Aorta (tissue), 5 donors: Measurements from ENCODE around the gene CCN6. TPM values are rescaled to one million over a fixed set of nuclear protein-coding genes. Genes with fewer than 3 reads are reported as not detected.
A peak's percentile ranks its signal among the peaks of the same experiment; 100 is the strongest.
"Not testable (repeated sequence)": the region's sequence is repeated elsewhere in the genome, so short reads cannot be mapped to it uniquely, and the experiment has no call there.

Source experiments
- ATAC-seq: fragments of 200-7000 bp; cut with Tn5 transposase; one replicate; pipeline ENCODE4 v1.9.1; 2022; ENCODE audit warnings: moderate library complexity; ENCODE audit not compliant: low FRiP score
- DNase-seq, 2 donors: peaks; one replicate each; pipeline ENCODE4 v3.0.0-alpha.2; 2020
- H3K27ac ChIP-seq, 2 donors: one replicate each; pipeline ENCODE4 v1.5.1; 2013; ENCODE audit warnings: low read length in 2 of 2, mild to moderate bottlenecking in 2 of 2, moderate library complexity in 2 of 2, control low read depth in 1 of 2, inconsistent platforms in 1 of 2, low read depth in 1 of 2
- H3K27me3 ChIP-seq, 2 donors: one replicate each; pipeline ENCODE4 v1.6.1; 2013; ENCODE audit warnings: control low read depth in 1 of 2, low read length in 1 of 2, mild to moderate bottlenecking in 1 of 2, moderate library complexity in 1 of 2; ENCODE audit not compliant: insufficient read depth in 2 of 2, control insufficient read depth in 1 of 2
- H3K36me3 ChIP-seq, 2 donors: one replicate each; pipeline ENCODE4 v1.6.1; 2013; ENCODE audit warnings: control low read depth in 1 of 2, low read length in 1 of 2, mild to moderate bottlenecking in 1 of 2; ENCODE audit not compliant: insufficient read depth in 2 of 2, control insufficient read depth in 1 of 2
- H3K4me1 ChIP-seq, 2 donors: one replicate each; pipeline ENCODE4 v1.6.1; 2013; ENCODE audit warnings: low read length in 2 of 2, control low read depth in 1 of 2, mild to moderate bottlenecking in 1 of 2, moderate library complexity in 1 of 2; ENCODE audit not compliant: insufficient read depth in 2 of 2, control insufficient read depth in 1 of 2
- H3K4me3 ChIP-seq, 2 donors: one replicate each; pipeline ENCODE4 v1.5.1; 2013; ENCODE audit warnings: low read length in 2 of 2, control low read depth in 1 of 2, mild to moderate bottlenecking in 1 of 2
- H3K9me3 ChIP-seq: one replicate; pipeline ENCODE4 v1.6.1; 2013; ENCODE audit warnings: mild to moderate bottlenecking, low read length; ENCODE audit not compliant: control insufficient read depth
- WGBS, 2 donors: extraction: QIAGEN DNeasy Blood & Tissue Kit; methylation state at CpG; one replicate each; pipeline ENCODE4 v1.1.7; 2013; 5-methylcytosine and 5-hydroxymethylcytosine counted together
- intact Hi-C, 2 donors: fragments of 100-400 bp; cut with DNase I; formaldehyde crosslinking; loops; one replicate each; pipeline versions ENCODE4 v1.14.2 to v1.15.0; 2022
- polyA plus RNA-seq, 2 donors: library from polyadenylated mRNA; stranded (reverse); fragments of 200-250 nt; gene quantifications; one replicate each; pipeline ENCODE4 v1.2.3, GENCODE V29; 2013
- total RNA-seq, 2 donors: library from RNA; stranded (reverse); fragmentation: NEBNext Ultra II Directional; extraction: Animal tissue kit (Norgen Biotek cat#: 25700); gene quantifications; one replicate each; pipeline ENCODE4 v1.2.1, GENCODE V29; 2021
- donor health status: healthy with polysubstance abuse.
- donor health status: Bipolar disorder and iron deficiency.
- donor health status: DM: no; HTN: no; CAD: no.
- donor health status: DM: no; HTN: no; CAD: no.
- donor health status: DM: yes; HTN: yes; CAD: no.

CCN6 gene
- total and polyA plus RNA-seq, 4 donors: not detected

DNA sequence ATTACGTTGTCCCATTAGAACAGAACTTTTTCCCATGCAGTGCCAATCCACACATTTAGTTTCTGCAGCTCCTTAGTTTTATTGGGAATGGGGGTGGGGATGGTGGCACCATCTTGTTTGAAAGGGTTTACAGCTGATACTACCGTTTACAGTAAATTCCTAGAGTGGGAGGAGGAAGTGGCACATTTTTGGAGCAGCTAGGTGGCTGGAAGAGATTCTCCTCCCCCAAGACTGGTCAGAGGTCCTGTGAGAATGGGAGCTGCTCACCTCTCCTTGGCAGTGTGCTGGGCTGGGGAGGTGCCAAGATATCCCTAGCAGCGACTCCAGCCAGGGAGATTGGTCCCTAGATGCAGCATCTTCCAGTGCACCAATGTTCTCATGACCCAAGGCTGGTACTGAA lies 12.4 kb upstream of the CCN6 start:
- 59 to 67% methylated on average over 3 of the region's 3 CpGs for WGBS, 2 donors
- Histone ChIP-seq H3K9me3 (no peaks in the 10 kb centered on the region), H3K36me3 (no peaks in the 10 kb centered on the region), H3K4me3 (no peak overlapping the region), H3K27me3 (no peaks in the 10 kb centered on the region), H3K4me1 (peaks cover 0 to 3% of the 10 kb centered on the region in 2 donors), H3K27ac (no peak overlapping the region)
- intact Hi-C loops: loop anchor here (5.0 kb wide), 2 partner anchors 44 to 169 kb away; partner anchors contain the start of gene FYN (in 2 of the 2)
- ATAC-seq (no peak), DNase-seq (no peak)

DNA sequence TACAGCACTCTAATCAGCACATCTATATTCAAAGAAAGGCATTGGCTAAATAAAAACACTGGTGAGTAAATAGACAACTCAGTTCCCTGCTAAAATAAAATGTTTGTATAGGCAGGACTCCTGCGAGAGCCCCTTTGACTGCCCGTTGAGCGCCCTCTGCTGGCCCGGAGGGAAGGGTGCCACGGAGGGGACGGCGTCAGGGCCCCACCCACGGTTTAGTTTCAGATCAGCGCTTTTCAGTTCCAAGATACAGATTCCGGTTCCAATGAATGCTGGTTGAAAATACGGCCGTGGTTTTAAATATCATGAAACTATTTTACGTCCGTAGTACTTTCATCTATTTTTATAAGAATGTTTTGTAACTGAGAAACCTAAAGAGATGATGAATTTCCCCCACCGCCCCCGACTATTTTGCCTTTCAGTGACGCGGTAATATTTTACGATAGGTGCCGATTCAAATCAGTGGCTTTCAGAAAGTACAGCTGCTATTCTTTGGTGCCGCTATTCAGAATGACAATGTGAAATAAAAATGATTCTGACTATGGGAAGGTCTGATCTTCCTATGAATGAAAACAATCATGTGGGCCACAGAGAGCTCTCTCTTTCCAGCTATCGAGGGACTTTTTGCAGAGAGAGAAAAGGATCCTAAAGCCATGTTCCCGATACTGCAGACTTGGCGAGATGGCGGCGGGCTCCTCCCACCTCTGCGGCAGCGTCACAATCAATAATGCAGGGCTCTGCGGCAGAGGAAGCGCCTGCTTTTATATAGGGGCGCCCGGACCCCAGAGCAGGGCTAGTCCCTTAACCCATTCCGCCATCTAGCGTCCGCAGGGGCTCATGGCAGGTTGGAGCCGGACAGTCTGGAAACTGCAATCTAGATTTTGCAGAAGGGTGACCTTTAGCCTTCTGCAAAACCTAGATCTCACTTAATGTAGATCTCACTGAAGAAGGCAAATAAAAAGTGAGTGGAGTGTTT lies 10.6 kb upstream of the CCN6 start:
- Histone ChIP-seq H3K4me1 (no peaks in the 10 kb centered on the region), H3K27me3 (no peaks in the 10 kb centered on the region), H3K36me3 (no peaks in the 10 kb centered on the region), H3K27ac (peak overlapping the region; percentile 15 to 26), H3K4me3 (peak overlapping the region; percentile 70 to 96), H3K9me3 (no peaks in the 10 kb centered on the region)
- intact Hi-C loops: loop anchor here (1.0 to 5.0 kb wide), 3 partner anchors 46 to 333 kb away; partner anchors contain the start of gene FYN (in 2 of the 2)
- WGBS, 2 donors: 0 to 1% methylated on average over 36 of the region's 36 CpGs
- ATAC-seq: peak; percentile 97
- DNase-seq: peak; percentile 91 to 97

DNA sequence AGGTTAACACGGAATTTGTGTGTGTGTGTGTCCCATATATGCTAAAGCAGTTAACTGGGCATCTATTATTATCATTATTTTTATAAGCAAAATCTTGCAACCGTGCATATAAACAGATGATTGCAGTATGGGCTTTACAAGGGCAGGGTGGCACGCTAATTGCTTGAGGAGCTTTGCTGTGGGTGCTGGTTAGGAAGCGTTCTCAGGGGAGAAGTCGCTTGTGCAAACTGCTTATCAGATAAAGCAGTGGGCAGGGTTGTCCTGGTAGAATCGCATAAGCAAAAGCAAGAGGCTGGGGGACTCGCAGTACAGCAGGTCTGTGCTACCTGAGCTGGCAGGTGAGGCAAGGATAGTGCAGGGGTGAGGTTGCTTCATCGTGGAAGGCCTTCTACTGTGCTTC lies 9.7 kb upstream of the CCN6 start:
- Histone ChIP-seq H3K36me3 (no peaks in the 10 kb centered on the region), H3K27ac (no peak overlapping the region), H3K27me3 (no peaks in the 10 kb centered on the region), H3K4me3 (no peak overlapping the region), H3K4me1 (no peaks in the 10 kb centered on the region), H3K9me3 (no peaks in the 10 kb centered on the region)
- intact Hi-C loops: loop anchor here (5.0 kb wide), 2 partner anchors 47 to 172 kb away; partner anchors contain the start of gene FYN (in 2 of the 2)
- ATAC-seq: no peak
- no peak for DNase-seq
- 54 to 59% methylated on average over 8 of the region's 8 CpGs for WGBS, 2 donors

DNA sequence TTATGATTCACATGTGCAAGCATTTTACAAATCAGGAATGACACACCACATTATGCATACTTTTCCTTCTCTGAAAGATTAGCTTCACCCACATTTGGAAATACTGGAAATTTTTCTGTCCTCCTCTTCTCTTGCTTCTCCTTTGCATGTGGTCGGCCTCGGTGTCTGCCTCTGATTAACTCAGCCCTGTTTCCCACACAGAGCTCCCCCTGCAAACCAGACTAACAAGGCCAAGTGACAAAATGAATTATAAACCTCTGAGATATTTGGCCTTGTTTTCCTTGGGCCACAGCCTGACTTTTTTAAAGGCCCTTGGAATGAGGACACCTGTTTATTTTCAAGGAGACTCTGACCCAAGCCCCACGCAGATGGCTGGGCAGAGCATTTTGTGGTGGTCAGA lies 9.0 kb upstream of the CCN6 start:
- 3 to 14% methylated on average over 3 of the region's 3 CpGs for WGBS, 2 donors
- Histone ChIP-seq H3K27me3 (no peaks in the 10 kb centered on the region), H3K4me1 (no peaks in the 10 kb centered on the region), H3K27ac (no peak overlapping the region), H3K4me3 (no peak overlapping the region), H3K36me3 (no peaks in the 10 kb centered on the region), H3K9me3 (no peaks in the 10 kb centered on the region)
- intact Hi-C loops: loop anchor here (5.0 kb wide), 2 partner anchors 48 to 173 kb away; partner anchors contain the start of gene FYN (in 2 of the 2)
- DNase-seq: peak in 1 of 2 donors; percentile 56
- no peak for ATAC-seq

DNA sequence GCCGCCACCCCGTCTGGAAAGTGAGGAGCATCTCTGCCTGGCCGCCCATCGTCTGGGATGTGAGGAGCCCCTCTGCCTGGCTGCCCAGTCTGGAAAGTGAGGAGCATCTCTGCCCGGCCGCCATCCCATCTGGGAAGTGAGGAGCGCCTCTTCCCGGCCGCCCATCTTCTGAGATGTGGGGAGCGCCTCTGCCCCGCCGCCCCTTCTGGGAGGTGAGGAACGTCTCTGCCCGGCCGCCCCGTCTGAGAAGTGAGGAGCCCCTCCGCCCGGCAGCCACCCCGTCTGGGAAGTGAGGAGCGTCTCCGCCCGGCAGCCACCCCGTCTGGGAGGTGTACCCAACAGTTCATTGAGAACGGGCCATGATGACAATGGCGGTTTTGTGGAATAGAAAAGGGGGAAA lies 6.4 kb upstream of the CCN6 start:
- intact Hi-C loops, H3K4me3 ChIP-seq, H3K9me3 ChIP-seq, H3K4me1 ChIP-seq, H3K36me3 ChIP-seq, ATAC-seq, DNase-seq, H3K27ac ChIP-seq, H3K27me3 ChIP-seq: not testable (repeated sequence)
- WGBS, 2 donors: 95 to 96% methylated on average over 19 to 25 of the region's 25 CpGs

DNA sequence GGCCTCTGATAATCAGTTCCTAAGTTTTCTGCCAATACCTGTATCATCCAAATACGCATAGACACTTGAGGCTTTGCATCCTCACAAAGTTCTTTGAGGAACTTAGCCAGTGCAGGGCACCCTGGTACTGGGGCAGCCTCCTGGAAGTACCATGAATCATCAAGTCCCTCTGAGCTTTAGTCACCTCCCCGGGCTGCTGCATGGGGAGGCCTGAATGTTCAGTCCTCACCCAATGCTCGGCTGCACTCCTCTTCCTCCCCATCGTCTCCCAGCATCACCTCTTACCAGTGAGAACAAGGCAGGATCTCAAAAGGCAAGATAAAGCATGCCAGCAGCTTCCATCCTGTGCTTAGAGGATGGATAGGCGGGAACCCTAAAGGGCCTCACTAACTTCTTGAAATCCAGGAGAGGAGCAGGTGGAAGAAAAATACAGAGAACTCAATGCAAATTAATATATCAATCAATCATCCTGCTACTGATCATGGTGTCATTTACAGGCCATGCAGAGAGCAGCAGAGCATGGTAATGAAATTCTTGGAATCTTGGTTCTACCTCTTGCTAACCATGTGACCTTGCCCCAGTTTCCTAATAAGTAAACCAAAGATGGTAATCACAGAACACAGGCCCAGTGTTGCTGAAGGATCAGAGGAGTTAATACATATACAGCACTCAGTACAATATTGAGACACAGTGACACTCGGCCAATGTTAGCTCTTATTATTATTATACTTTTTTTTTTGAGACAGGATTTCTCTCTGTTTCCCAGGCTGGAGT lies 4.7 kb upstream of the CCN6 start:
- Histone ChIP-seq H3K4me1 (no peaks in the 10 kb centered on the region), H3K36me3 (no peaks in the 10 kb centered on the region), H3K9me3 (no peaks in the 10 kb centered on the region), H3K27ac (no peak overlapping the region), H3K4me3 (no peak overlapping the region), H3K27me3 (no peaks in the 10 kb centered on the region)
- ATAC-seq (no peak), DNase-seq (no peak)
- intact Hi-C loops: no loop called here
- WGBS, 2 donors: 75 to 76% methylated on average over 6 of the region's 6 CpGs

DNA sequence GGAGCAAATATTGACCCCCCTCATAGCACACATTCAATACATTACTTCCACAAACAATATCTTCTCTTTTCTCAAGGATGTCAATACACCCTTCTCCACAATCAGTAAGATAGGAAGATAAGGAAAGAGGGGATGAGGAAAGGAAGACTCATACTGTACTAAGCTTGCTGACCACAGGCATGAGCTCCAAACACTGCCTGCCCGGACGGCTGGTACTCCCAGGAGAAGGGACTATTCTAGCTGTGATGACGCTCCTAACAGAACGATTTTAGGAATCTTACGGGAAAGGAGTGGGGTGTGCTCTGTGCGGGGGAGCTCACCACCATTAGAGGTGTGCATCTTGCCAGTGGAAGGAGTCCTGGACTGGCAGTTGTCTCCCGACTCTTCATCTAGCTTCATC lies 3.9 kb upstream of the CCN6 start:
- Histone ChIP-seq H3K27ac (no peak overlapping the region), H3K27me3 (no peaks in the 10 kb centered on the region), H3K36me3 (no peaks in the 10 kb centered on the region), H3K4me3 (no peak overlapping the region), H3K4me1 (no peaks in the 10 kb centered on the region), H3K9me3 (no peaks in the 10 kb centered on the region)
- ATAC-seq (no peak), DNase-seq (no peak)
- intact Hi-C loops: no loop called here
- WGBS, 2 donors: 81 to 91% methylated on average over 7 of the region's 7 CpGs

DNA sequence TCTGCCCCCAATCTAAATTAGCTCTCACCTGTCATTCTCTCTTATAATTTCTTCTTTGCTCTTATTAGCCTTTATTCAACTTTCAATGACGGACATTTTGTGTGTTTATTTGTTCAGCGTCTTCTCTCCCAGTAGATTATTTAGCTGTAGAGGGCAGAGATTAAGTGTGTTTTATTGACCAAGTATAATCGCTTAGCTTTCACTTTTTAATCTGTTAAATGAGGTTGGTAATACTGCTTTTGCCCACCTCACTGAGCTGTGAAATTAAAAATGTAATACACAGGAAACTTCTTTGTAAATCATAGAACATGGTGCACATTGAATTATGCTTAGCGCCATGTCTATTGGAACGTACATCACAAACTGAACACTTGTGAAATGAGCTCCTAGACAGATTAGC lies 3.5 kb upstream of the CCN6 start:
- H3K27ac ChIP-seq: no peak overlapping the region
- H3K27me3 ChIP-seq: no peaks in the 10 kb centered on the region
- H3K36me3 ChIP-seq: no peaks in the 10 kb centered on the region
- intact Hi-C loops: no loop called here
- no peaks in the 10 kb centered on the region for H3K4me1 ChIP-seq
- H3K9me3 ChIP-seq: no peaks in the 10 kb centered on the region
- H3K4me3 ChIP-seq: no peak overlapping the region
- WGBS, 2 donors: 93 to 95% methylated on average over 5 of the region's 5 CpGs
- ATAC-seq (no peak), DNase-seq (no peak)
